HG03442 (cell line): ENCODE measurements around the gene ZNF488.
A peak's percentile ranks its signal among the peaks of the same experiment; 100 is the strongest.
"Not testable (repeated sequence)": the region's sequence is repeated elsewhere in the genome, so short reads cannot be mapped to it uniquely, and the experiment has no call there.

Experiments used
- ATAC-seq: cut with Tn5 transposase; IDR thresholded peaks from one replicate; pipeline ENCODE4 v1.9.1; 2021; ENCODE audit warnings: mild to moderate bottlenecking, moderate library complexity; ENCODE audit not compliant: unreplicated experiment

Gene ZNF488, protein sequence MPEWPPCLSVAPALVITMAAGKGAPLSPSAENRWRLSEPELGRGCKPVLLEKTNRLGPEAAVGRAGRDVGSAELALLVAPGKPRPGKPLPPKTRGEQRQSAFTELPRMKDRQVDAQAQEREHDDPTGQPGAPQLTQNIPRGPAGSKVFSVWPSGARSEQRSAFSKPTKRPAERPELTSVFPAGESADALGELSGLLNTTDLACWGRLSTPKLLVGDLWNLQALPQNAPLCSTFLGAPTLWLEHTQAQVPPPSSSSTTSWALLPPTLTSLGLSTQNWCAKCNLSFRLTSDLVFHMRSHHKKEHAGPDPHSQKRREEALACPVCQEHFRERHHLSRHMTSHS

DNA sequence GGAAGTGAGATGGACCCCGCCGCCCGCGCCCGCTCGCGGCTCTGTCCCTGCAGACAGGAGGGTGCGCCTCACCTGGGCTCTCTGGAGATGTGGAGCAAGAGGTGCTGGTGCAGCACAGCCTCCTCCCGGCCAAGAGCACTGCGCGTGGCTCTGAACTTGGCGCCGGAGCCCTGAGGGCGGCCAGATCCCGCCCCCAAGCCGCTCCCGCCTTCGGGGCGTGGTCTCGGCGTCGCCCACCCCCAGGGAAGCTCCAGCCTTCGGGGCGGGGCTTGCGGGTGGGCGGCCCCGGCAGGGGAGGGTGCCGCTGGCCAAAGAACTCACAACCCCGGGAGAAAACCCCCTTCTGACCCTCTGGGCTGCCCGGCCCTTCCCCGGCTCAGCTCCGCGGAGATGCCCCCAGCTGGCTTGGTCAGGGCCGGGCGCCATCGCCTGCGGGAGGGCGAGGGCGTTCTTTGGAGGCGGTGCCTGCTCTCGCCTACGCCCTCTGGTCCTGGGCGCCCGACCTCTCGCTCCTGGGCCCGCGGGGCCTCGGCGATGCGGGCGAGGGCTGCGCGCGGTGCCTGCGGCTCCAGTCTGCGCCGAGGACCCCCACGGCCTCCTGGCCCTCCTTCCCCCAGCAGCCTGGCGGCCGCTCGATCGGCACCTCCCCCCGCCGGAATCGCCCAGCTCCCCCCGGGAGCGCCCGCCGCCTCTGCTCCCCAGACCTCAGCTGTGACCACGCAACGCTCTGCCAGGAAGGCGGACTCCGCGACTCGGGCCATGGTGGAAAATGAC, at the start of gene ZNF488:
TSS of gene ZNF488 (minus strand) at position 146 of the 774 bp plus-strand sequence. CDS start 15,464 bp downstream, outside the sequence.
- ATAC-seq, result peak; percentile 88

DNA sequence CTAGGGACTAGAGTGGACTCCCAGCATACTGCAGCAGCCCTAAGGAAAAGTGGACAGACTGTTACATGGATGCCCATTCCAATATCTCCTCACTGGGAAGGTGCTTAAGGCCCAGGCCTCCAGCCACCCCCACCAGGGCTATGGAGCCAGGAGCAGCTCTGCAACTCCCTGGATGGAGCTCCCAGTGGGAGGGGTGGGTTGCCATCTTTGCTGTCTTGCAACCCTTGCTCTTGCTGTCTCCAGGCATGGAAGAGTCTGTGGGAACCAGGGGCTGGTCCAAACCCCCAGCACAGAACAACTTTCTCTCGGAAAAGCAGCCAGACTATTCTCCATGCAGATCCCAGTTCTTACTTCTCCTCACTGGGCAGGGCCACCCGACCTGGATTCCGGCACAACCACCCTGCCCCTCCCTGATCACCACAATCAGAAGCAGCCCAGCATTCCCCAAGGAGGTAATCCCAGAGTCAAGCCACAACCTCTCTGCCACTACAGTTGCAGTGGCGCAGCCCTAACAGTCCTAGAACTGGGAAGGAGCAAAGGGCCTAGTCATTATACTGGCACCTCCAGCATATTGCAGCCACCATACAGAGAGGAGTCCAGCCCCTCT, 41.8 kb upstream of the ZNF488 start:
- no peak for ATAC-seq

DNA sequence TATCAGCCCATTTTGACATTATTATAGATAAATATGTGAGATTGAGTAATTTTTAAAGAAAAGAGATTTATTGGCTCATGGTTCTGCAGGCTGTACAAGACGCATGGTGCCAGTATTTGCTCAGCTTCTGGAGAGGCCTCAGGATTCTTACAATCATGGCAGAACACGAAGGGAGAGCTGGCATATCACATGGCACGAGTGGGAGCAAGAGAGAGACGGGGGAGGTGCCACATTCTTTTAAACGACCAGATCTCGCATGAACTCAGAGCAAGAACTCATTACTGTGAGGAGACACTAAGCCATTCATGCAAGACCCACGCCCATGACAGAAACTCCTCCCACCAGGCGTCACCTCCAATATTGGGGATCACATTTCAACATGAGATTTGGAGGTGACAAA, 40.1 kb upstream of the ZNF488 start:
- no peak for ATAC-seq

DNA sequence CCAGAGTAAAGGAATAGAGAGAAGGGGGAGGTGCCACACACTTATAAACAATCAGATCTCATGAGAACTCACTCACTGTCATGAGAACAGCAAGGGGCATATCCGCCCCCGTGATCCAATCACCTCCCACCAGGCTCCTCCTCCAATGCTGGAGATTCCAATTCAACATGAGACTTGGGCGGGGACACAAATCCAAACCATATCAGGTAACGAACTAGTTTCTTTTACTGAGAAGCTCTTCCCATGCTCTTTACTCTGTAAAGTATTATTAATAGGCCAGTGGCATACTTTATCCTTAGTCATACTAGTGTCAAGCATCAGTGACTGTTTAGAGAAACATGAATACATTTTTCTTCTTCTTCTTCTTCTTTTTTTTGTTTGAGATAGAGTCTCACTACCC, 39.4 kb upstream of the ZNF488 start:
- no peak for ATAC-seq

DNA sequence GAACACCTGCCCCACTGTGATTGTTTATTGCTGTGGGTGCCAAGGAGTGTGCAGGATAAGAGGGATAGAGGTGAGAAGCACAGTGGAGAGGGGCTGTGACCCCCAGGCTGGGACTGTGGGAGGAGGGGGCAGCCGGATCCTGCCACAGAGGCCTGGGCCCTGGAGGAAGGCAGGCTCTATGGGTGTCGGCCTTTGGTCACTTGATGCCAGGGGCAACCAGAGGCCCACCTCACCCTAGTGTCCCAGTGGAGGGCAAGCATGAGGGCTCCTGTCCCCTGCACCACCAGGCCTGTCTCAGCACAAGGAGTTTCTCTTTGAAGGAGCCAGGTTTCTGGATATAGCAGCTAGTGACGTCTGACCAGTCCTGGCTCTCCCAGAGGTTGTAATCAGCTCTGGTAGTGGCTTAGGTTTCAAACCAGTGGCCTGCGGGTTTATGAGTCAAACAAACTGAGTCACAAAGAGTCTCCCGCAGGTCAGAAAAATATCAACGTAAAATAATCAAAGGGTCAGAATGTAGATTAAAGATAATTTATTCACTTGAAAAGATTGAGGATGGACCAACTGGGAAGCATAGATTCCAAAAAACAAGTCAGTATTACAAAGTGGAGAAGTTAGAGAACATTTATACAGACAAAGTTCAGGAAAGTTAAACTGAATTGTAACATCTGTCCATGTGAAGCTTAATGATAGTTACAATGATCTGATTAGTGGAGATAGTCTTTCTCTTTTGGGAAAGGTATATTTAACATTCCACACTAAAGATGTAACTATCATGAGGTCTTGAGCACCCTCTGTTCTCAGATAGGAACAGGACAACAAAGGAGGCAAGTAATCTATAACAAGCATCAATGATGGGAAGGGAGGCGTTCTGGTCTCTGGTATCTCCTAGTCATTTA, 37.2 kb upstream of the ZNF488 start:
- no peak for ATAC-seq

DNA sequence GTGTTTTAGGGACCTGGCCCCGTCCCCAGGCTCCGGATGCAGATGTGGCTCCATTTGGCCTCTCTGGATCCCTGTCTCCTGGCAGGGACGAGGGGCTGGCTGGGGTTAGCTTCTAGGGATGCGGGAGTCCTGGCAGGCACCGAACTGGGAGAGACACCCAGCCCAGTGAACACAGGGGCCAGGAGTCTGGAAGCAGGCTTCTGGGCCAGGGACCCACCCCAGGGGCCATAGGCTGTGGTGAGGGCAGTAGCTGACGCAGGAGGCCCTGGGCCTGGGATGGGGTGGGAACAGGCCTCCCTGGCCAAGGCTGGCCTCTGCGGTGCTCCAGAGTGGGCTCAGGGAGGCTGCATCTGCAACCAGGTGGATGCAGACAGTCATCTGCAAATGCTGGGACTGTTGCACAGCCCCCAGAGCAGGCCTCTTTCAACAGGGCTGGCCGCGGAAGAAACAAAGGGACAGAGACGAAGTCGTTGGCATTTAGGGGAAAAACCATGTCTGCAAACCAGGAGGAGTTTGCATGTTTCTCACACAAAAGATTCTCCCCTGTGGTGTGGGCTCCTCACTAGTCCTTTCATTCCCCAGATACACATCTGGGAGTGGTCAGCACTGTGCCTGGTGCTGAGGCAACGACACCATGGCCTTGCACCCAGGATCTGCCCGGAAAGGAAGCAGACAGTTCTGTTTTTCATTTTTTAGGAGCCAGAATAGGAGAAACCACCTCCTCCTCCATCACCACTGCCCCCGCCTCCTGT, 36.4 kb upstream of the ZNF488 start:
- ATAC-seq, result no peak

DNA sequence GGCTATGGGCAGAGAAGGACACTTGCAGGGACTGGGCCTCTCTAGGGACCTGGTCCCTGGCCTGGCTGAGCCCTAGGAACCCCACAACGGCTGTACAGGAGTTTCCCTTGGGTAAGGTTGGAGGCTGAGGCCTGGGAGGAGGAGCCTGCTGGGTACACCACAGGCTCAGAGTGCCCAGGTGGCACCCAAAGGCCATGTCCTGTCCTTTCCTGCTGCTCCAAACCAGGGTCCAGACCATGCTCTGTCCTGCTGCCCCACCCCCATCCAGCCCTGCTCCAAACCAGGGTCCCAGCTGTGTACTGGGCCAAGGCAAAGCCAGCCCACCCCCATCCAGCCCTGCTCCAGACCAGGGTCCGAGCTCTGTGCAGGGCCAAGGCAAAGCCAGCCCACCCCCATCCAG, 35.3 kb upstream of the ZNF488 start:
- no peak for ATAC-seq

DNA sequence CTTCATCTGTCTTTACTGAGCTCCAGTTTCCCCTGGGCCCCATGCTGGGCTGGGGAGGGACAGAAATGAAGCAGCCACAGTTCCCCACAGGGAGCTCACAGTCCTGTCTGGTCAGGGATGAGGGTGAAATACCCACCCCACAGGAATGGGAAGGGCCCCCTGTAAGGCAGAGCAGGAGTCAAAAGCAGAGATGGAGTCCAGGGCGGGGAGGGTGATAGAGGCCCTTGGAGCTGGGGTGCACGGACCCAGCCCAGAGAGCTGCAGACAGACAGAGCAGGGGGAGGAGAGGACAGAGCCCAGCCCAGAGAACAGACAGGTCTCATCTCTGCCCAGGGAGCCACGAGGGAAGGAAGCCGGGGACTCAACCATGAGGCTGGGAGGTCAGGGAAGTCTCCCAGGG, 34.9 kb upstream of the ZNF488 start:
- ATAC-seq, result no peak

DNA sequence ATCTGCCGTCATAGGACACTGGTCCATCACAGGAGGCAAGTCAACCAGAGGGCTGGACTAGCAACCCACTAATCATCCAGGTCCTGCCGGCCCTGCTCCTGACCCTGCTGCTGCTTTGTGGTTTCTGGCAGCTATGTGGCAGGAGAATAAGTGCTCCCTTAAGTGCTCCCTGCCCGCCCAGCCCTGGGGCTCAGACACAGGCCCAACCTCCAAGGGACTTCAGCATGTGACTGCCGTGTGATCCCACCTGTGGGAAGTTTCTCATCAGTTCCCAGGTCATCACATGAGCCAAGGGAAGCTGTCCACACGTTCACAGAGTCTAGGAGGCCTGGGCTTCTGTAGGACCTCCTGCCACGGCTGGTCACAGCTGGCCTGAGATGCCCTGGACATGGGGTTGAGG, 34.2 kb upstream of the ZNF488 start:
- no peak for ATAC-seq

DNA sequence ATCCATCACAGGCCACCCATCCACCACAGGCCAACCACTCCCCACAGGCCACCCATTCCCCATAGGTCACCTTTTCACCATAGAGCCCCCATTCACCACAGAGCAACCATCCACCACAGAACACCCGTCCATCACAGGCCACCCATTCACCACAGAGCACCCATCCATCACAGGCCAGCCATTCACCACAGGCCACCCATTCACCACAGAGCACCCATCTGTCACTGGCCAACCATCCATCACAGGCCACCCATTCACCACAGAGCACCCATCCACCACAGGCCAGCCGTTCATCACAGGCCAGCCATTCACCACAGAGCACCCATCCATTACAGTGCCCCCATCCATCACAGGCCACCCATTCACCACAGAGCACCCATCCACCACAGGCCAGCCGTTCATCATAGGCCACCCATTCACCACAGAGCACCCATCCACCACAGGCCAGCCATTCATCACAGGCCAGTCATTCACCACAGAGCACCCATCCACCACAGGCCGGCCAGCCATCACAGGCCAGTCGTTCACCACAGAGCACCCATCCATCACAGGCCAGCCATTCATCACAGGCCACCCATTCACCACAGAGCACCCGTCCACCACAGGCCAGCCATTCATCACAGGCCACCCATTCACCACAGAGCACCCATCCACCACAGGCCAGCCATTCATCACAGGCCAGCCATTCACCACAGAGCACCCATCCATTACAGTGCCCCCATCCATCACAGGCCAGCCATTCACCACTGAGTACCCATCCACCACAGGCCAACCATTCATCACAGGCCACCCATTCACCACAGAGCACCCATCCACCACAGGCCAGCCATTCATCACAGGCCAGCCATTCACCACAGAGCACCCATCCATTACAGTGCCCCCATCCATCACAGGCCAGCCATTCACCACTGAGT, 32.5 kb upstream of the ZNF488 start:
- not testable (repeated sequence) for ATAC-seq

DNA sequence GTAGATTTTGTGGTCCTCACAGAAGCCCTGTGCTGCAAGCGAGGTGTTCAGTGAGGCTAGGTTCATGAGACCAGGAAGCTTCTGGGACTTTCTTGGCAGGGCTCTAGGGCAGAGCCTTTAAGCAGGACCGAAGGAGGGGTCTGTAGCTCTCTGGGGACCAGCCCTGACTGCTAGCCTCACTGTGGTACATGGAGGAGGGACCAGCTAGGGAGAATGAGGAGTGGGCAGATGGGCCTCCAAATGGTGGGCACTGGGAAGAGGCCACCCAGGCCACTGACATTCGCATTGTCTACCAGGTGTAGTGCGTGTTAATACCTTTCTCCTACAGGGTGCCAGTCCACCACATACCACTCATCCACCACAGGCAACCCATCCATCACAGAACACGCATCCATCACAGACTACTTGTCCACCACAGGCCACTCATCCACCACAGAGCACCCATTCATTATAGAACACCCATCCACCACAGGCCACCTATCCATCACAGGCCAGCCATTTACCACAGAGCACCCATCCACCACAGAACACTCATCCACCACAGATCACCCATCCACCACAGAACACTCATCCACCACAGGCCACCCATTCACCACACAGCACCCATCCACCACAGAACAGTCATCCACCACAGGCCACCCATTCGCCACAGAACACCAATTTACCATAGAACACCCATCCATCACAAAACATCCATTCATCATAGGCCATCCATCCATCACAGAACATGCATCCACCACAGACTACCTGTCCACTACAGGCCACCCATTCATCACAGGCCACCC, 31.6 kb upstream of the ZNF488 start:
- ATAC-seq, result no peak

DNA sequence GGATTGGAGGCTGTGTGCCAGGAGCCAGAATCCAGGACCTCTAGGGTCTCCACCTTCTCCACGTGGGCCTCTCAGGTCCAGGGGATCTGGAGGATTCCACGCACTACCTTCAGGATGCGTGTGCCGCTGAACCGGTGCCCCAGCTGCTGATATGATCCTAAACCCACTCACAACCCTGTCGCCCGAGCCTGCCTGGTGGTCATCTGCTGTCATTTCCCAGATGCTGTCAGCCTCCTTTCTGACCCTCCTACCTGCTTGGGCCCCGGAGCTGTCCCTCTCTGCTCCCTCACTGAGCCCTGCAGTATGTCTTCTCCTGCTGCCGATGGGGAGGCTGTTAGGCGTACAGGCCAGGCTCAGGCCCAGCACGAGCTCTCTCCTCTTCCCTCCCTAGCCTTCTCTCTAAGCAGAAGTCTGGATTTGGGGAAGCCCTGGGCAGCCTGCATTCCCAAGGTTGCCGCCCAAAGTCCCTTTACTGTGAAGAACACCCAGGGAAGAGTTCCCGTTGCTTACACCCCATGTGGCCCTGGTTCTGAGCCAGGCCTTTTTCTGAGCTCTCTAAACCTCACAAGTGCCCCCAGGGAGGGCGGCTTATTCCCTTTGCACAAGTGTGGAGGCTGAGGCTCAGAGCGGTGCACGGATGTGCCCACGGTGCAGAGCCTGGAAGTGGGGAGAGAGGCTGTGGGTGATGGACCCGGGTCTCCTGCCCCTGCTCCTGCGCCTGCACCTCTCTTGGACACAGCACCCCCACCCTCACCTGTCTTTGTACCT, 30.8 kb upstream of the ZNF488 start:
- ATAC-seq, result no peak

DNA sequence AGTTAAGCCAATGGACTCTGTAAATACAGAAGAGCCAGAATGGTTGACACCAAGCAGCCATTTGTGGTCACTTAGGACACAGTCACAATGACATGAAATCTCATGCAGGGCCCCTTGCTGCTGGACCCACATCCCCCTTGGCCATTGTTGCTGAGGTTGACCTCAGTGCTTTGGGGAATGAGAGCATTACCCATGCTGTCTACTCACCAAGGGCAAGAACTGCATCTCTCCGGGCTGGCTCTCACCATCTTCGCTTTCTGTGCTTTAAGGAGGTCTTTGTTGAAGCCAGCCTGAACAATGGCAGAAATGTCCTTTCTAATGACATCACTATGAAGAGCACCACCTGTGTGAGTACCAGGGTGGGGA, 30.1 kb upstream of the ZNF488 start:
- no peak for ATAC-seq

DNA sequence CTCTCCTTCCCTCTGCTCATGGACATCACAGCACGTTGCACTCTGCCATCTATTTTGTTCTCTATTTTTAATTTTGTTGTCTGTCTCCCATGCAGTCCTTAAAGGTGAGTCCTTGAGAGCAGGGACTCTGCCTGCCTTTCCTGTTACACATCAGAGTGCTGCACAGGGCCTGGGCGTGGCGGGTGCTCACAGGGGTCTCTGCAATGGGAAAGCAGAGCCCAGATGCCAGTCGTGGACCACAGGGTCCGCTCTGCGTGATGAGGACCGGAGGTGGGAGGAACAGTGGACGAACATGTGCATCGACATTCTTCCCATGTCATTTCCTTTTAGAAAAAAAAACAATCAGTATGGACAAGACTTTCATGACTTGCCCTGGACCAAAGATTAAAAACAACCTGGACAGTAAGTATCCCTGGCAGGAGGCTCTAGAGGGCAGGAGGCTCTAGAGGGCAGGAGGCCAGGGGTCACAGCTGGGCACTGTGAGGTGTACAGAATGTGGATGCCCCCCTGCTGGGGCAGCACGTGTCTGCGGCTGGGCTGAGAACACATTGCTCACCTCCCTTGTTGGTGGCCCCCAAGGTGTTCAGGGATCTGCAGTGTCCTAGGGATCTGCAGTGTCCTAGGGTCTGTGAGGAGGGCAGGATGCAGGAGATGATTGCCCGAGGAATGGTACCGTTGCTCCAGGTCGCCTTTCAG, 29.6 kb upstream of the ZNF488 start:
- no peak for ATAC-seq

DNA sequence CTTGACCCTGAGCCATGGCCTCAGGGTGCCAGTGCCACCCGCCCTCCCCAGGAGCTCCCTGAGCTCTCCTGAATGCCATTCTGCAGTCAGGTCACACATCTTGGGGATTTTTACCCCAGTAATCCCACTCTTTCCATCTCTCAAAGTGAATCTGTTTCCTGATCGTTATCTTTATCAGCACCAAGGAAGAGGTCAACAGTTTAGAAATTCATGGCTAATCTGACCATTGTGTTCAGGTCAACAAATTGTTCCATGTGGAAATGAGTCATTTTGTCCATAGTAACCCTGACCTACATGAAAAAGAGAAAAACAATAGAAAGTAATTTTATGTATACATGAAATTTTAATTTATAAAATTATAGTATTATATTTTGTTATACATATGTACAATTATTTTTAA, 28.8 kb upstream of the ZNF488 start:
- no peak for ATAC-seq

DNA sequence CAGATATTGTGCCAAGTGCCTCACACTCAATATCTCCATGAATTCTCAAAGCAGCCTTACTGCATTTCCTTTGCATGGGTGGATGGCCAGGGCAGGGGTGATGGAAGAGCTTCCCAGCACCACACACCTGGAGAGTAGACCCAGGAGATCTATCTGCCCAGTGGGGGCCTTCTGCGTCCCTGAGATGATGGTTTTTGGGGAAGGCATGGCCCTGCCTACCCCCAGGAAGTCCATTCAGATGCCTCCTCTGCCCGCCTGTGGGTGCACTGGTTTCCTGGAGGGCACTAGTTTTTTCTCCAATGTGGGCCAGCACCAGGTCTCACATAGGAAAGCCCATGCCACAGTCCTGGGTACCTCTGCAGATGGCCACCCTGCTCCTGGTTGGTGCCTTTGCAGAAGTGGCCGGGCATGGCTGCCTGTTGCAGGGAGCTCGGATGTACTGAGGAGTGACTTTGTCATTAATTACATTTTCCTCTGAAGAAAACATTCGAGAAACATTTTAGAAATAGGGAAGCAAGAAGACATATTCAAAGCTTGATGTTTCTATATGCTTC, 28.2 kb upstream of the ZNF488 start:
- ATAC-seq, result no peak

DNA sequence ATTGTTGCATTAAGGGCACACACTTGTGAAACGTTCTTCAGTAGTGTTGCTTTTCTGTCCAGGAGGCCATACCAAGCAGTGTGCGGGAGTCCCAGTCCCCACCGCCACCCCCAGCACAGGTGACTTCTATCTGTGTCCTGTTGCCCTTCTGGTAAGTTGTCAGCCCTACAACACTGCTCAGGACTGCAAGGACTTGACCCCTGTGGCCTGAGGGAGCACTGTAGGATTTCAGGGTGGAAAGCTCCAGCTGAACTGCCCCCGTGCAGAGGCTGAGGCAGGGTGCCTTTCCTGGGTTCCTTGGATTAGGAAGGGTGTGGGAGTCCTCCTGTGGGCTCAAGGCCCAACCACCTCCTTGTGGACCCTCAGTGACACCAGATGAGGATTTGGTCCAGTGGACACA, 26.8 kb upstream of the ZNF488 start:
- no peak for ATAC-seq
